ENCODE results near the gene BEST4.
A peak's percentile ranks its signal among the peaks of the same experiment; 100 is the strongest.
"Not testable (repeated sequence)": the region's sequence is repeated elsewhere in the genome, so short reads cannot be mapped to it uniquely, and the experiment has no call there.

Gene BEST4

GRCh38 chr1:44819196-44819607 is 31.2 kb upstream of the BEST4 start:
- DNase-seq (ENCODE audit: low spot score), result no peak

DNA sequence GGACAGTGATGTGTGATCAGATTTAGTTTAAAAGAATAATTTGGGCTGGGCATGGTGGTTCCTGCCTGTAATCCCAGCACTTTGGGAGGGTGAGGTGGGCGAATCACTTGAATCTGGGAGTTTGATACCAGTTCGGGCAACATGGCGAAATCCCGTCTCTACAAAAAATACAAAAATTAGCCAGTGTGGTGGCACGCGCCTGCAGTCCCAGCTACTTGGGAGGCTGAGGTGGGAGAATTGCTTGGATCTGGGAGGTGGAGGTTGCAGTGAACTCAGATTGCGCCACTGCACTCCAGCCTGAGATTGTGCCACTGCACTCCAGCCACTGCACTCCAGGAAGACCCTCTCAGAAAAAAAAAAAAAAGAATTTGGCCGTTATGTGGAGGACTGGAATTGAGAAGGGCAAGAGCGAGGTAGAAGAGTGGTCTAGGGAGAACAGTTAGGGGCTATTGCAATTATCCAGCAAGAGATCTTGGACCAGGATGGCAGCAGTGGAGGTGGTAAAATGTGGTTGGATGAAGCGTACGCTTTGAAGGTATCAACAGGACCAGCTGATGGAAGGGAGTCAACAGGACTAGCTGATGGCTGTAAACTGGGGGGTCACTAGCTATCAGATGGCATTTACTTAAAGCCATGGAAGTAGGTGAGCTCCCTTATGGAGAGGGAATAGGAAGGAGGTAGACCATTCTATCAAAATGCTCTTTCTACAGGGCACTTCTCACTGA is 30.0 kb upstream of the BEST4 start:
- no peak for DNase-seq (ENCODE audit: low spot score)

GRCh38 chr1:44817307-44817706 is 29.3 kb upstream of the BEST4 start:
- no peak for DNase-seq (ENCODE audit: low spot score)

- not testable (repeated sequence) for DNase-seq (ENCODE audit: low spot score)
Observed at GRCh38 chr1:44815926-44816325, 28.0 kb upstream of the BEST4 start.

DNA sequence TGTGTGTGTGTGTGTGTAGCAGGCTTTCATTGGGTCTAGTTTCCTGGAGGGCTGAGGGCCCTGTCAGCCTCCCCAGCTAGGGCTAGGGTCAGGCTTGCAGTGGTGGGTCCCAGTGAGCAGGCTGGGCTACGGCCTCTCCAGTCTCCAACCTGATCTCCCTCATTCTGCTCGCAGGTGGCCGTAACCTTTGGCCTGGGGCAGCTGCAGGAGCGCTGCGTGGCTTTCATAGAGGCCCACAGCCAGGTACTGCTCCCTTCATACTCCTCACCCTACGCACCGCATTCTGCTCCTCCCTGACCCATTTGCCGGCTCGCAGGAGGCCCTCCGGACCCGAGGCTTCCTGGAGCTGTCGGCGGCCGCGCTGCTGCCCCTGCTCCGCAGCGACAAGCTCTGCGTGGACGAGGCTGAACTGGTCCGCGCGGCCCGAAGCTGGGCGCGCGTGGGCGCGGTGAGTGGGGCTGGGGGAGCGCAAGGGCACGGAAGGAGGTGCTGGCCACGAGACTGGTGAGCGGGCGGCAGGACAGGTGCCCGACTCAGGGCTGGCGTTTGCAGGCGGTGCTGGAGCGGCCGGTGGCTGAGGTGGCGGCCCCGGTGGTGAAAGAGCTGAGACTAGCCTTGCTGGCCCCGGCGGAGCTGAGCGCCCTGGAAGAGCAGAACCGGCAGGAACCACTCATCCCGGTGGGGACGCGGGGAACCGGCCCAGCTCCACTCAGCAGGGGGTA is 25.0 kb upstream of the BEST4 start:
- no peak for DNase-seq (ENCODE audit: low spot score)

DNA sequence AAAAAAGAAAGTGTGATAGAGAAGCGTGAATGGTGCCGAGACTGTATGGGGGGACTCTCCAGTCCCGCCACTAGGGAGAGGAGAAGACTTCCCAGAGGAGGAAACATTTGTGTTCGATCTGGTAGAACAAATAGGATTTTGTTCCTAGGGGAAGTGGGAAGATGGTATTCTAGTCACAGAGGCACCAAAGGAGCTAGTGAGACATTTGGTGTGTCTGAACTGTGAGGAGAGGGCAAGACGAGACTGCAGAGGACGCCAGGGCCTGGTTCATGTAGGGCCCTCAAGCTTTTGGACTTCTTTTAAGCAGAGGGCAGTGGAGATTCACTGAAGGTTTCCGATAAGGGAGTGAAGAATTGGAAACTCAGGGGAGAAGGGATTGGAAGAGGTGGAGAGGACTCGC is 23.3 kb upstream of the BEST4 start:
- no peak for DNase-seq (ENCODE audit: low spot score)

DNA sequence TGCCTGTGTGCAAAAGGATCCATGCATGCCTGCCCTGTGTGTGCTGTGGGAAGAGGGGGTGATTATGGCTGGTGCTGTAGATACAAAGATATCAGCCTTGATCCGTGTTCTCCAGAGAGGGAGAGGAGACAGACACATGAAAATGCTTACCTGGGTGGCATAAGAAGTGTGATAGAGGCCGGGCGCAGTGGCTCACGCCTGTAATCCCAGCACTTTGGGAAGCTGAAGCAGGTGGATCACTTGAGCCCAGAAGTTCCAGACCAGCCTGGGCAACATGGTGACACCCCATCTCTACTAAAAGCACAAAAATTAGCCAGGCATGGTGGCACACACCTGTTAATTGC is 22.8 kb upstream of the BEST4 start:
- DNase-seq (ENCODE audit: low spot score), result not testable (repeated sequence)

DNA sequence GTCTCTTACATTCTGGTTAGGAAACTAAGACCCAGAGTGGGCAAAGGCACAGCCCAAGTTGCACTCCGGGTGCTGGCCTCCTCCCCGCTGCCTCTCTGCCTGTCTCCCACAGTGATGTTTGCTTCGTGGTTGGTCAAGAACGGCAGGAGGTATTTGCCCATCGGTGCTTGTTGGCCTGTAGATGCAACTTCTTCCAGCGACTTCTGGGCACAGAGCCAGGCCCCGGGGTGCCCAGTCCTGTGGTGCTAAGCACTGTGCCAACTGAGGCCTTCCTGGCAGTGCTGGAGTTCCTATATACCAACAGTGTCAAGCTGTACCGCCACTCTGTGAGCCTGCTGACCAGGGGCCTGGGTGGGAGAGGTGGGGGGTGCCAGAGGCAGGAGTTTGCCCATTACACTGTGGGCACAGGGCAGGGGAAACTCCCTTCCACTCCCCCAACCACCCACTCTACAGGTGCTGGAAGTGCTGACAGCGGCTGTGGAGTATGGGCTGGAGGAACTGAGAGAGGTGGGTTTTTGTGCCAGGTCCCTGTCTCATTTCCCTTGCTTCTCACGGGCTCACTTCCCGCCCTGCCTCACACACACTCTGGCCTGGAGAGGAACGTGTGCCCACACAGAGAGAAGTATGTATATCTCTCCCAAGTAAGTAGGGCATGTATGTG is 22.3 kb upstream of the BEST4 start:
- DNase-seq (ENCODE audit: low spot score), result no peak

GRCh38 chr1:44808938-44809917 is 21.3 kb upstream of the BEST4 start:
- DNase-seq (ENCODE audit: low spot score), result no peak

GRCh38 chr1:44808063-44808937 is 20.3 kb upstream of the BEST4 start, which contains the start of gene BTBD19:
TSS of gene BTBD19 (plus strand) at chr1:44808523. CDS start at chr1:44808821, 298 bp downstream.
- no peak for DNase-seq (ENCODE audit: low spot score)

- peak; percentile 98 for DNase-seq (ENCODE audit: low spot score)
Observed at GRCh38 chr1:44807364-44808062, 19.5 kb upstream of the BEST4 start.

DNA sequence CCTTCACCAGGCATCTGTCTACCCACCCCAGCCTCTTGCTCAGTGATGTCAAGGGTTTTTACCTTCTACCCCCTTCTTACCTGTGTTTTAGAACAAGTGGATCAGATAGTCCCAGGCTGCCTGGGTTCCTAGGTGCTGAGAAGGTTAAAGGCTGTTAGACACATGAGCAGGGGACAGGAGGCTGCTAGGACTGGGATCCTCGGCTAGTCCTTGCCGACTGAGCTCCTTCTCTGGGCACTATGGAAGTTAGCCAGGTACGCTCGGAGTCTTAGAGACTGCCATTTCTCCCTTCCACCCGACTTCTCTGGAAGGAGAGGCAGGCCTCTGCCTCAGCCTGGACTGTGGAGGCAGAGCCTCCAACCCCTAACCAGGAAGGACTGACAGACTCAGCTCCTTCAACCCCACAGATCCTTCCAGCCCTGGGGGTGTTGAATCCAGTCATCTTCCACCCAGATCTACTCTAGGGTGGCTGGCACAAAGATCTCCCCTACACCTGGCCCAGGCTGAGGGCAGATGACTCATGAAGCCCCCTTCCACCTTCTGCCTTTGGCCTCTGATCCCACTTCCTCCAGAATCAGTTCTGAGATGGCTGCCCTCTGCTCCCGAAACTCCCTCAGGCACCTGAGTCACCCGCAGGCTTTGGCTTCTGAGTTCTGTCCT is 18.9 kb upstream of the BEST4 start, which contains the start of gene DYNLT4:
DYNLT4 (minus strand) TSS at position 648 of the 660 bp plus-strand sequence. CDS start 683 bp downstream, outside the sequence.
- DNase-seq (ENCODE audit: low spot score), result no peak

- DNase-seq (ENCODE audit: low spot score), result no peak
Observed at GRCh38 chr1:44806025-44806703, 18.2 kb upstream of the BEST4 start.

DNA sequence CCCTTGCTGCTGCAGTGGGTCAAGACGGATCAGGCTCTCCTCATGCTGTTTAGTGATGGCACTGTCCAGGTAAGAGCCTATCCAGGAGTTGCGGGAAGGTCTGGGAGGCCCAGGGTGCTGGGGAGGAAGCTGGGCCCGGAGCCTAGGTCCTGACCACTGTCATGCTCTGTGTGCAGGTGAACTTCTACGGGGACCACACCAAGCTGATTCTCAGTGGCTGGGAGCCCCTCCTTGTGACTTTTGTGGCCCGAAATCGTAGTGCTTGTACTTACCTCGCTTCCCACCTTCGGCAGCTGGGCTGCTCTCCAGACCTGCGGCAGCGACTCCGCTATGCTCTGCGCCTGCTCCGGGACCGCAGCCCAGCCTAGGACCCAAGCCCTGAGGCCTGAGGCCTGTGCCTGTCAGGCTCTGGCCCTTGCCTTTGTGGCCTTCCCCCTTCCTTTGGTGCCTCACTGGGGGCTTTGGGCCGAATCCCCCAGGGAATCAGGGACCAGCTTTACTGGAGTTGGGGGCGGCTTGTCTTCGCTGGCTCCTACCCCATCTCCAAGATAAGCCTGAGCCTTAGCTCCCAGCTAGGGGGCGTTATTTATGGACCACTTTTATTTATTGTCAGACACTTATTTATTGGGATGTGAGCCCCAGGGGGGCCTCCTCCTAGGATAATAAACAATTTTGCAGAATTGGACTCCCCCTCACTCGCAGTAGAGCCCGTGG is 17.5 kb upstream of the BEST4 start:
- DNase-seq (ENCODE audit: low spot score), result no peak

GRCh38 chr1:44803312-44804095 is 15.5 kb upstream of the BEST4 start:
- no peak for DNase-seq (ENCODE audit: low spot score)

GRCh38 chr1:44803062-44803311 is 15.0 kb upstream of the BEST4 start:
- DNase-seq (ENCODE audit: low spot score), result no peak

- DNase-seq (ENCODE audit: low spot score), result no peak
Observed at GRCh38 chr1:44802306-44803061, 14.5 kb upstream of the BEST4 start.
